UCSD-AML1 (cell line): ENCODE results near the gene AP1M1.
A peak's percentile ranks its signal among the peaks of the same experiment; 100 is the strongest.

ENCODE experiments used
- DNase-seq: peaks from one replicate; lab custom pipeline; 2025; ENCODE audit not compliant: unreplicated experiment; lab: John Stamatoyannopoulos, UW

The AP1M1 gene

GRCh38 chr19:16229322-16229641 lies 31.6 kb downstream of the AP1M1 start:
- DNase-seq, result no peak

DNA sequence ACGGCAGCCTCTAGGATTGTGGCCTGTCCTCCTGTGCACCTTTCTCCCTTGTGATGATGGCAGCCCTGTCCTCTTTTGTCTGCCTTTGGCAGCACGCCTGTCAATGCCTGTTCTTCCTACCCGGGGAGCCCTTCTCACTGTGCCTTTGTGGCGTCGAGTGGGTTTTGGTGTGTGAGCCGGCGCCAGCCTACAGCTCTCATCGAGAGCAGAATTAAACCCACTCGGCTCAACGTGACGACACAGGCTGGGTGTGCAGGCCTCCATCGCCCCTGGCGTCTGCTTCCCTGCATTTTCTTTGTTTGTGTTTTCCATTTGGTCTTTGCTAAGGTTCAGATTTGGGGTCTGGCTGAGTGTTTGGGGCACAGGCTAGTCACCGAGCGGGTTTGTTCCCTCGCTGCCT lies 34.4 kb downstream of the AP1M1 start:
- DNase-seq, result no peak

GRCh38 chr19:16232568-16232967 lies 34.9 kb downstream of the AP1M1 start:
- no peak for DNase-seq

- DNase-seq, result no peak
These were observed 35.5 kb downstream of the AP1M1 start for GRCh38 chr19:16233081-16233776.

DNA sequence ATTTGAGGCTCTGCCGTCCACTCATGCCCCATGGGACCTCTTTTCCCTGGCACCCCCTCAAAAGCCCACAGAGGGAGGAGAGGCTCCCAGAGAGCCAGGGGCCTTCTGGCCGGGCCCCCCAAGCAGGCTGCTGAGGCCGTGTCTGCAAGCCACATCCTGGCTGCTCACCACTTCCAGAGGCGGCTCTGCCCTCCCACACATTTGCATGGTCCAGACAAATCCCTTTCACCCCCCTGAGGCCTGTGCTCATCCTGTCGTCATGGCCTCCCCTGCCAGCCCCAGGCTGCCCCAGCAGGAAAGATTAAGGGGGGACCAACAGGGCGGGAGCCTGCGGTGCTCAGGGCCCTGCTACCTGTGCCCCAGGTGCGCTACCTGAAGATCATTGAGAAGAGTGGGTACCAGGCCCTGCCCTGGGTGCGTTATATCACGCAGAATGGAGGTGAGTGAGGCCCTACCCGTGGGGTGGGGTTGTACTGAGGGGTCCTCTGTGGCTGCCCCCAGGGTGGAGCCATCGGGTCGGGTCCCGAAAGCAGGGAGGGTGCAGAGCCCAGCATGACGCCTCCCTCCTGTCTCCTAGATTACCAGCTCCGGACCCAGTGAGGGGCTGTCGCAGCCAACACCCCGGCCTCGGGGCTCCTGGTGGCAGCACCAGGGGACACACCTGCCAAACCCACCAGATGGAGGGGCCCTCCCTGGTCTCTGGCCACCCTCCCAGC lies 36.3 kb downstream of the AP1M1 start:
- peak; percentile 64 for DNase-seq

GRCh38 chr19:16234552-16235445 lies 37.1 kb downstream of the AP1M1 start:
- DNase-seq, result no peak

DNA sequence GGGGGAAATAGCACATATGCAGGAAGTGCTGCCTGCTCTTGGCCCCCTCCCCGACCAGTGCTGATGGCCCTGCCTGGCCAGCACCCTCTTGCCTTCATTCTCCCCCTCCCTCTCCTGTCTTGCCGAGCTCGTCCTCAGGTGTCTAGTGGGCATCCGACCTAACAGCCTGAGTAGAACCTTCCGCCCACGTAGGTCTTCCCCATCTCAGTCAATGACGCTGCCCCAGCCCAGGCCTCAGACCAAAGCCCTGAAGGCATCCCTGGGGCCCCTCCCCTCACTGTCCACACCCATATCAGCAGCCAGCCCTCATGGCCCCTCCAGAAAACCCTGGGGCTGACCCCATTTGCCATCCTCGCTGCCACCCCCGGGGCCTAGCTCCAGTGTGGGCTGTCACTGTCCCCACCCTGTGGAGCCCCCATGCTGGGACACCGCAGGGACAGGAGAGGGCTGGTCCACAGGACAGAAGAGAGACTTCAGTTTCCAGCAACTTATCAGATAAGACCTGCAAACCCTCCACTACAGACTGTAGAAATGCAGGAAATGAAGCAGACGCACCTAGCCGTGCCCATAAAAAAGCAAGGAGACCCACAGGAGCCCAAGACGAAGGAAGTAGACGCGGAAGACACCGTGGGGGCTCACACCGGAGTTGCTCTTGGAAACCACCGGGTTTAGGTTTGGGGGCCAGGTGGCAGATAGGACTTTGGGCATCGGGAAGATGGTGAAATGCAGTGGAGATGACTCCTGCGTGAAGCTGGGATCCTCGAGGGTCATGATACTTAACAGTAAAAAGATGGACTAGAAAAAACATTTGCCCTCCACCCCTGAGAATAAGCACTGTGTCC lies 38.3 kb downstream of the AP1M1 start:
- DNase-seq, result no peak

DNA sequence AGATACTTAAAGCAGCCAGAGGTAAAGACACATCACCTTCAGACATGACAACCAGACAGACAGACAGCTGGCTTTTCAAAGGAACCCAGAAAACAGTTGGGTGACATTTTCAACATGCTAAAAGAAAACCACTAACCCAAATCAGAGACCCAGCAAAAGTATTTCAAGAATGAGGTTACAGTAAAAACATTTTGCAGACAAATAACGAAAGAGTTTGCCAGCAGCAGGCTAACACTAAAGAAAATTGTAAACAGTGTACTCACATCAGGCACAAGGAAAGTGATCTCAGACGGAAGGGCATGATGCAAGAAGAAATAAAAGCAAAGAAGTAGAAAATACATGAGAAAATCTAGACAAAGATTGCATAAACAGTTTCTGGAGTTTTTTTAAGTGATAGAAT lies 46.4 kb downstream of the AP1M1 start:
- no peak for DNase-seq

GRCh38 chr19:16247353-16248182 lies 49.9 kb downstream of the AP1M1 start:
- peak; percentile 80 for DNase-seq

DNA sequence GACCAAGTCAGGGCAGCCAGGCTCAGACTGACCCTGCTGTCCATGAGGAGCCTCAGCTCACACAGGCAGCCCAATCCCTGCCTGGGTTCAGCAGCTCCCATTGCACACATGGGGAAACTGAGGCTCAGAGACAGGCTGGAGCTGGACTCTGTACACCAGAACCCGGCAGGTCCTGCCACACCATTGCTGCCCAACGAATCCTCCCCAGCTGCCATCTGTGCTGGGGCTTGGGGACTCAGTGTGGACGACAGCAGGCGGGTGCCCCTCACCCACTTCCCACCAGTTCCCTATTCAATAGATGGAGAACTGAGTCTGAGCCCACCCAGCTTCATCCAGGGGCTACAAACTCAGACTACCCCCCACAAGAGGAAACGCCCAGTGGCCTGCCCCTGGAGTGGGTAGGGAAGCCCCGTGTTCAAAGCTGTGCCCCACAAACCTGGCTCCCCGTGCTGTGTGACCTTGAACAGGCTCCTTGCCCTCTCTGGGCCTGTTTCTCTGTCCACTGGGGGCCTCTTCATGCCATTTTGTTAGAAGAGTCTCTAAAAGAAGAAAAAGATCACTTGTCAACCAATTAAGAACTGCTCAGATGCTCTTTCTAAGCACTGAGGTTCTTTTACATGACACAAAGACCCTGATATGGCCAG lies 50.8 kb downstream of the AP1M1 start:
- DNase-seq, result no peak

DNA sequence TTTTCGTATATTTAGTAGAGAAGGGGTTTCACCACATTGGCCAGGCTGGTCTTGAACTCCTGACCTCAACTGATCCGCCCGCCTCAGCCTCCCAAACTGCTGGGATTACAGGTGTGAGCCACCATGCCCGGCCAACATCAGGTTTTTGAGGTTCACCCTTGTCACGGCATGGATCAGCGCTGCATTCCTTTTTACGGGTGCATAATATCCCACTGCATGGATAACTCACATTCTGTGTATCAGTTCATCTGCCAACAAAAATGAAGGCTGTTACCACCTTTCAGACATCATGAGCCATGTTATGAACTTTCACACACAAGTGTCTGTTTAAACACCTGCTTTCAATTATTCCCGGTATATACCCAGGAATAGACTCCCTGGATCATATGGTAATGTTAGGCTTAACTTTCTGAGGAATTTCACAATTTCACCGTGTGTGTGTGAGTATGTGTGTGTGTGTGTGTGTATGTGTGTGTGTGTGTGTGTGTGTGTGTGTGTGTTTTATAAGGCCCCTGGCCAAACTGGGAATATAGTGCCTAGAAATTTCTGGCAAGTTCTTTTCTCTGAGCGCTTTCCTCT lies 52.2 kb downstream of the AP1M1 start:
- no peak for DNase-seq

GRCh38 chr19:16252459-16253205 lies 54.9 kb downstream of the AP1M1 start:
- no peak for DNase-seq

DNA sequence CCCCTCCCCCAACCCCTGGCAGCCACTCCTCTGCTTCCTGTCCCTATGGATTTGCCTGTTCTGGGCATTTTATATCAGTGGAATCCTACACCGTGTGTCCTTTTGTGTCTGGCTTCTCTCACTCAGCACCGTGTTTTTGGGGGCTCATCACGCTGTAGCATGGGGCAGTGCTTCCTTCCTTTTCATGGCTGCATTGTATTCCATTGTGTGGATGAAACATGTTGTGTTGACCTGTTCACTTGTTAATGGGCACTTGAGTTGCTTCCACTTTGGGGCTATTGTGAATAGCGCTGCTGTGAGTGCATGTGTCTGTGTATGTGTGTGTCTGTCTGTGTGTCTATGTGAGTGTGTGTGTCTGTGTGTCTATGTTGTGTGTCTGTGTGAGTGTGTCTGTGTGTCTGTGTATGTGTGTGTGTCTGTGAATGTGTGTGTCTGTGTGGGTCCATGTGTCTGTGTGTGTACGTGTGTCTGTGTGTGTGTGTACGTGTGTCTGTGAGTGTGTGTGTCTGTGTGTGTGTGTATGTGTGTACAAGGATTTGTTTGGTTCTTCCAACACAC lies 57.2 kb downstream of the AP1M1 start:
- DNase-seq, result no peak

DNA sequence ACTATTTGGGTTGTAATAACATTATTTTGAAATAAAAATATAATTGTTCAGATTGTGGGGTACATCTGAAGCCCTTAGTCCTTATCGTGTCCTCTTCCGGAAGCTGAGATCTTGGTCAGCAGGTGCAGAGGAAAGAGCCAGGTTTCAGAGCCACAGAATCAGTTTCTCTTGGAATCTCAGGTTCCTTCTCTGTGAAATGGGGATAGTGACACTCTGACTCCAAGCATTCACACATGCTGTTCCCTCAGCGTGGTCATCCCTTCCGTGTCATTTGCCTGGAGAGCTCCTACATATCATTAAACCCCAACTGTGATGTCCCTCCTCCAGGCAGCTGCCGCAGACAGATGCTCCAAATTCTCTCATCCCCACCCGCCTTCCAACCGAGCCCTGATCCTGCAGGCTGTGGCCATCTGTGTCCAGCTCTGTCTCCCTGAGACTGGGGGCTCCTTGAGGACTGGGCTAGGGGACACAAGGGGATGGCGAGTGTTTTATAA lies 59.8 kb downstream of the AP1M1 start:
- no peak for DNase-seq

- peak; percentile 92 for DNase-seq
These were observed 60.8 kb downstream of the AP1M1 start for GRCh38 chr19:16258440-16258903.

GRCh38 chr19:16259385-16260159 lies 61.9 kb downstream of the AP1M1 start:
- no peak for DNase-seq

- no peak for DNase-seq
These were observed 62.6 kb downstream of the AP1M1 start for GRCh38 chr19:16260160-16260811.
